ENCODE data around the gene PGA4. TPM values are rescaled to one million over a fixed set of nuclear protein-coding genes. Genes with fewer than 3 reads are reported as not detected.
"Not testable (repeated sequence)": the region's sequence is repeated elsewhere in the genome, so short reads cannot be mapped to it uniquely, and the experiment has no call there.

PGA4 gene
- total RNA-seq (1 to 10 TPM in 3 of 7 donors, under 1 TPM in 1, not detected in 3; 0.45 to 9.3 (median 1.4) TPM), polyA plus RNA-seq (1 to 10 TPM in 1 of 2 donors, under 1 TPM in 1; 0.87 to 1.7 TPM)
- long read RNA-seq, donor 1, partial matches to known transcripts, result 4 of 8 reads
- long read RNA-seq, donor 1, other reads (novel, unspliced or antisense), result 0 of 8 reads
- long read RNA-seq, donor 2, result 0 reads
- long read RNA-seq, donor 3, result 0 reads

- H3K9me3 ChIP-seq; H3K4me3 ChIP-seq; DNase-seq; intact Hi-C loops (cut with DNase I); H3K27me3 ChIP-seq; H3K4me1 ChIP-seq (ENCODE audit: insufficient read depth); H3K36me3 ChIP-seq; H3K27ac ChIP-seq: not testable (repeated sequence)
- WGBS, 3 donors, result no CpG with 5 or more reads among the region's 8 CpGs
These were observed at the start of gene PGA4 for GRCh38 chr11:61222047-61222446. TSS of gene PGA4 (plus strand) at chr11:61222347. CDS start at chr11:61222401, 54 bp downstream.

GRCh38 chr11:61172356-61172755, 49.8 kb upstream of the PGA4 start:
- Histone ChIP-seq H3K27me3 (no peaks in the 10 kb centered on the region), H3K36me3 (no peaks in the 10 kb centered on the region), H3K9me3 (no peaks in the 10 kb centered on the region), H3K4me1 (ENCODE audit: insufficient read depth) (no peaks in the 10 kb centered on the region), H3K27ac (no peak overlapping the region), H3K4me3 (no peak overlapping the region)
- WGBS, 3 donors, result 72 to 74% (median 73%) methylated on average over 5 of the region's 5 CpGs
- DNase-seq, result no peak
- intact Hi-C loops (cut with DNase I), result loop anchor here in 1 of 4 donors (10.0 kb wide), 1 partner anchor 338 kb away; no protein-coding TSS in a partner anchor
- no peak for TF ChIP-seq CTCF (IDR thresholded peaks at IDR 0.05)
- no peak for TF ChIP-seq EP300 (IDR thresholded peaks at IDR 0.05)
- no peak for TF ChIP-seq POLR2A (IDR thresholded peaks at IDR 0.05)

- Histone ChIP-seq H3K4me1 (ENCODE audit: insufficient read depth) (no peaks in the 10 kb centered on the region), H3K27me3 (no peaks in the 10 kb centered on the region), H3K4me3 (no peak overlapping the region), H3K9me3 (no peaks in the 10 kb centered on the region), H3K27ac (no peak overlapping the region), H3K36me3 (no peaks in the 10 kb centered on the region)
- DNase-seq, result no peak
- intact Hi-C loops (cut with DNase I), result loop anchor here in 1 of 4 donors (10.0 kb wide), 1 partner anchor 338 kb away; no protein-coding TSS in a partner anchor
- WGBS, 3 donors, result 81 to 94% (median 89%) methylated on average over 3 of the region's 3 CpGs
- TF ChIP-seq POLR2A (IDR thresholded peaks at IDR 0.05) (no peak), CTCF (IDR thresholded peaks at IDR 0.05) (no peak), EP300 (IDR thresholded peaks at IDR 0.05) (no peak)
These were observed 49.3 kb upstream of the PGA4 start for GRCh38 chr11:61172888-61173287.

GRCh38 chr11:61173456-61173855, 48.7 kb upstream of the PGA4 start:
- Histone ChIP-seq H3K4me3 (no peak overlapping the region), H3K36me3 (no peaks in the 10 kb centered on the region), H3K4me1 (ENCODE audit: insufficient read depth) (no peaks in the 10 kb centered on the region), H3K9me3 (no peaks in the 10 kb centered on the region), H3K27me3 (no peaks in the 10 kb centered on the region), H3K27ac (no peak overlapping the region)
- WGBS, 3 donors, result 38 to 41% (median 40%) methylated on average over 4 of the region's 4 CpGs
- TF ChIP-seq CTCF (IDR thresholded peaks at IDR 0.05) (peak in 2 of 3 donors; percentile 11 to 12), POLR2A (IDR thresholded peaks at IDR 0.05) (no peak), EP300 (IDR thresholded peaks at IDR 0.05) (no peak)
- intact Hi-C loops (cut with DNase I), result loop anchor here in 1 of 4 donors (10.0 kb wide), 1 partner anchor 339 kb away; no protein-coding TSS in a partner anchor
- no peak for DNase-seq

GRCh38 chr11:61174273-61174672, 47.9 kb upstream of the PGA4 start:
- Histone ChIP-seq H3K4me1 (ENCODE audit: insufficient read depth) (no peaks in the 10 kb centered on the region), H3K36me3 (no peaks in the 10 kb centered on the region), H3K9me3 (no peaks in the 10 kb centered on the region), H3K27ac (no peak overlapping the region), H3K27me3 (no peaks in the 10 kb centered on the region), H3K4me3 (no peak overlapping the region)
- TF ChIP-seq EP300 (IDR thresholded peaks at IDR 0.05) (no peak), POLR2A (IDR thresholded peaks at IDR 0.05) (no peak), CTCF (IDR thresholded peaks at IDR 0.05) (no peak)
- intact Hi-C loops (cut with DNase I), result loop anchor here in 1 of 4 donors (10.0 kb wide), 1 partner anchor 339 kb away; no protein-coding TSS in a partner anchor
- WGBS, 3 donors, result 76 to 81% (median 77%) methylated on average over 6 of the region's 6 CpGs
- DNase-seq, result no peak

Measured in ovary (tissue), 10 donors.